HG03039 (cell line): Measurements from ENCODE around the gene B3GALT5.

Experiments
- ATAC-seq: cut with Tn5 transposase; IDR thresholded peaks from one replicate; pipeline ENCODE4 v1.9.1; 2021; ENCODE audit warnings: mild to moderate bottlenecking, moderate library complexity; ENCODE audit not compliant: unreplicated experiment

B3GALT5 gene

GRCh38 chr21:39602793-39603192 is 9.9 kb upstream of the B3GALT5 start:
- ATAC-seq = no peak

- ATAC-seq = no peak
Measured at GRCh38 chr21:39604951-39605350, 7.8 kb upstream of the B3GALT5 start.

- no peak for ATAC-seq
Measured at GRCh38 chr21:39610703-39611102, 2.0 kb upstream of the B3GALT5 start.

- ATAC-seq = no peak
Measured at GRCh38 chr21:39611551-39612190, 1.1 kb upstream of the B3GALT5 start.

GRCh38 chr21:39613041-39613934 is 548 bp downstream of the B3GALT5 start:
- ATAC-seq = no peak

- ATAC-seq = no peak
Measured at GRCh38 chr21:39616211-39616772, 3.6 kb downstream of the B3GALT5 start.

- no peak for ATAC-seq
Measured at GRCh38 chr21:39620856-39621255, 8.1 kb downstream of the B3GALT5 start.

- ATAC-seq = no peak
Measured at GRCh38 chr21:39625211-39625895, 12.6 kb downstream of the B3GALT5 start.

GRCh38 chr21:39628385-39628784 is 15.6 kb downstream of the B3GALT5 start:
- no peak for ATAC-seq

GRCh38 chr21:39630191-39630591 is 17.5 kb downstream of the B3GALT5 start:
- ATAC-seq = no peak

- ATAC-seq = no peak
Measured at GRCh38 chr21:39630827-39631226, 18.1 kb downstream of the B3GALT5 start.

- no peak for ATAC-seq
Measured at GRCh38 chr21:39631842-39632562, 19.3 kb downstream of the B3GALT5 start.

GRCh38 chr21:39632796-39633442 is 20.2 kb downstream of the B3GALT5 start:
- ATAC-seq = no peak

GRCh38 chr21:39633770-39634181 is 21.0 kb downstream of the B3GALT5 start:
- ATAC-seq = no peak

- ATAC-seq = no peak
Measured at GRCh38 chr21:39634507-39634906, 21.8 kb downstream of the B3GALT5 start.

GRCh38 chr21:39637197-39637970 is 24.6 kb downstream of the B3GALT5 start:
- ATAC-seq = no peak

- ATAC-seq = no peak
Measured at GRCh38 chr21:39637971-39638240, 25.2 kb downstream of the B3GALT5 start.

GRCh38 chr21:39638281-39638680 is 25.5 kb downstream of the B3GALT5 start:
- no peak for ATAC-seq

- ATAC-seq = no peak
Measured at GRCh38 chr21:39640754-39641153, 28.0 kb downstream of the B3GALT5 start.
